ENCODE measurements around the gene TRAF4.
"Not testable (repeated sequence)": the region's sequence is repeated elsewhere in the genome, so short reads cannot be mapped to it uniquely, and the experiment has no call there.

Gene TRAF4

DNA sequence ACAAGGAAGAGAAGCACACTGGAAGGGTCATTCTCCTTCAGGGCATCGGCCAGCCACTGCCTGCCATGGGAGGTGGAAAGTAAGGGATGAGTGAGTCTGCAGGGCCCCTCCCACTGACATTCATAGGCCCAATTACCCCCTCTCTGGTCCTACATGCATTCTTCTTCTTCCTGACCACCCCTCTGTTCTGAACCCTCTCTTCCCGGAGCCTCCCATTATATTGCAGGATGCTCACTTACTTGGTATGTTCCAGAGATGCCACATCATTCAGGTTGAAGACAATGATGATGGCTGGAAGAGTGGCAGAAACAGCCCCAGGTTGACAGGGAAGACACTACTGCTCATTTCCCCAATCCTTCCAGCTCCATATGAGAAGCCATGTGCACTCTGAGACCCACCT lies 28.6 kb upstream of the TRAF4 start:
- DNase-seq = no peak

DNA sequence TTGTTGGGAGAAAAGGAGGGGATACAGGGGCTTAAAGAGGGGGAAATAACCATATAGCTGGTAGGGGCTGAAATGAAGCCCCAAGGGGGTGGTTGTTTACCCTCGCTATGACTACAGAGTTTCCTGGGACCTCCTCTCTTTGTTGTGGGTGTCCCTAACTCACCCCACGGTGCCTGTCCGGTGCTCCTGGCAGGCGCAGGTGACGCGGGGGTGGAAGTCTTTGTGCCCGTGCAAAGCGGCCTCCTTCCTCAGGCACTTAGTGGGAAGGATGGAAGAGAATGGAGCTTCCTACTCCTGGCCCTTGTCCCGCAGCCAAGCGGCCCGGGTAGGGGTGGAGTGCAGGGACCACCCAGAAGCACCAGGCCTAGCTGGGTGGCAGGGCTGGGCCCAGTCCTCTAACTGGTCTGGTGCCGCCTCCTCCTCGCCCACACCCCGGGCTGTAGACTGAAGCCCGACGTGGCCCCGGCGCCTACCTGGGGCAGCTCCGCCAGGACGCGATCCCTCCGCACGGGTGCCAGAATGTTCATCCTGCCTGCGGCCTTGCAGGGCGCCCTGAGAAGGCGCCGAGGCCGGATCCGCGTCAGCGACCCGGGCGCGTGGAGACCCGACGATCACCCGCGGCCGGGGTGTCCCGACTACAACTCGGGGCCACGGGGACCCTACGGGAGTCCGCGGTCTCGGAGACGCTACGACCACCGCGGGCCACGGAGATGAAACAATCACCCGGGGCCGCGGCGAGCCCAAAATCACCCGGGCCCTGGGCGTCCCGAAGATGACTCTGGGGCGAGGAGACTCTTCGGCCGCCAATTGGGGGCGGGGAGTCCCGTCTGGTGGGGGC lies 26.9 kb upstream of the TRAF4 start:
- peak; percentile 51 for DNase-seq

DNA sequence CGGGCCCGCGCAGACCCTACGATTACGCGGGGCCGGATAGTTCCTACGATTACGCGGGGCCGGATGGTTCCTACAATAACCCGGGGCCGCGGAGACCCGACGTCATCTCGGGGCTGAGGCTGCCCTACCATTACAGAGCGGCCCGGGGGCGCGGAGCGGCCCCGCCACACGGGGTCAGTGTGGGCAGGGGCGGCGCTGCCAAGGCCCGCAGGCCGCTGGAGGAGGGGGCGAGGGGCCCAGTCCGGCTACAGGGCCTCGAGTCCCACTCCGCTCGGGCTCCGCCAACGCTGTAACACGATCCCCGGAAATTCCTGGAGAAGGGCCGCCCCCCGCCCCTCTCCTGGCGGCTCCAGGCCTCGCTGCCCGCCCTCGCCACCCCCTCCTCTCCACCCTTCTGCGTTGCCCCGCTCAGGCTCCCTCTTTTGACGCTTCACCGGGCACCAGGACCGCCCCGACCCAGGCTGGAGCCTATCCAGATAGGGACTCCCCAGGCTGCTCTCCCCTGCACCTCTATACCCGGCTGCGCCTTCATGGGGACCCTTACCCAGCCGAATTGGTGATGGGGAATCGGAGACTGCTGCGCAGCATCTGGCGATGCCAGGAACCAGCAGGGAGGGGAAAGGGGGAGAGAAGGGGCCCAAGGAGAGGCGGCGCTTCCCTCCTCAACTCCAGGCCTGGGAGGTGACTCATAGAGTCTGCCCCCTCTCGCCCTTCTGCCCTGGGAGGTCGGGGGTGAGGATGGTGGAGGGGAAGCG lies 26.1 kb upstream of the TRAF4 start, which contains the start of gene RAB34:
RAB34 (minus strand) TSS at position 291 of the 755 bp plus-strand sequence. CDS start 602 bp downstream, outside the sequence.
- DNase-seq = peak; percentile 61

DNA sequence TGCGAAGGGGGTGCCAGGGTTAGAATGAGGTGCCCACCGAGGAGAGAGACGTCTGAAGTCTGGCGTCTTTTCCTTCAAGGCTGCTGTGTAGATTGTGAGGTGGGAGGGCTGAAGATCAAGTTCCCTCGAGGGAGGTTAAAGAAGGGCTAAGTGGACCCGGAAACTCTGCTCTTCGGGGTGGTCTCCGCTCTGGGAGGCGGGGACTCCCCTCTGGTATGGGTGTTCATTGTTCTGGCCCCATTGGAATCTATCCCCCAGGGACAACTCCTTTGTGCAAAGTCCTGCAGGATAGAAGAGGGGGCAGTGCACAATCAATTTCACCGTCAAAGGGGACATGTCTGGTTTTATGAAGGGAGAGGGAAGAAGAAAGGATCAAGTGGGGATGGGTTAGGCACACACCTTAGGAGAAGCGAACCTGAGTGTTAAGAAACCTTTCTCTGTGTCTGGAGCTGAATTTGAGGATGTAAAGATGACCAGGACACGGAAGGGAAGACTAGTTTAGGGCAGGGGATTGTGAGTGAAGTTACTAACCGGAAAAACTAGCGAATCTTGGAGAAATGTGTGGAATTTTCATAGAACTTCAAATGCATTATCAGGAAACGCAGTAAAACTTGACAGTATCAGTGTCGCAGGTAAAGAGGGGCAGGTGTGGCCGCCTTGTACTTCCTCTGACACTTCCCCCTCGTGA lies 25.3 kb upstream of the TRAF4 start:
- DNase-seq = no peak

DNA sequence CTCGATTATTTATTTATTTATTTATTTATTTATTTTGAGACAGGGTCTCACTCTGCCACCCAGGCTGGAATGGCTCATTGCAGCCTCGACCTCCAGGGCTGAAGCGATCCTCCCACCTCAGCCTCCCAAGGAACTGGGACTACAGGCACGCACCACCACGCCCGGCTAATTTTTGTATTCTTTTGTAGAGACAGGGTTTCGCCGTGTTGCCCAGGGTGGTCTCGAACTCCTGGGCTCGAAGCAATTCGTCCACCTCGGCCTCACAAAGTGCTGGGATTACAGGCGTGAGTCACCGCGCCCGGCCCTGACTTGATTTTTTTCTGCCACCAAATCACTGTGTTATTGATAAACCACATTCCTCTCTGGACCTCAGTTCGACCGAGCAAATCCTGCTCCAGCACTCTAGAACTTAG lies 24.8 kb upstream of the TRAF4 start:
- DNase-seq = no peak

DNA sequence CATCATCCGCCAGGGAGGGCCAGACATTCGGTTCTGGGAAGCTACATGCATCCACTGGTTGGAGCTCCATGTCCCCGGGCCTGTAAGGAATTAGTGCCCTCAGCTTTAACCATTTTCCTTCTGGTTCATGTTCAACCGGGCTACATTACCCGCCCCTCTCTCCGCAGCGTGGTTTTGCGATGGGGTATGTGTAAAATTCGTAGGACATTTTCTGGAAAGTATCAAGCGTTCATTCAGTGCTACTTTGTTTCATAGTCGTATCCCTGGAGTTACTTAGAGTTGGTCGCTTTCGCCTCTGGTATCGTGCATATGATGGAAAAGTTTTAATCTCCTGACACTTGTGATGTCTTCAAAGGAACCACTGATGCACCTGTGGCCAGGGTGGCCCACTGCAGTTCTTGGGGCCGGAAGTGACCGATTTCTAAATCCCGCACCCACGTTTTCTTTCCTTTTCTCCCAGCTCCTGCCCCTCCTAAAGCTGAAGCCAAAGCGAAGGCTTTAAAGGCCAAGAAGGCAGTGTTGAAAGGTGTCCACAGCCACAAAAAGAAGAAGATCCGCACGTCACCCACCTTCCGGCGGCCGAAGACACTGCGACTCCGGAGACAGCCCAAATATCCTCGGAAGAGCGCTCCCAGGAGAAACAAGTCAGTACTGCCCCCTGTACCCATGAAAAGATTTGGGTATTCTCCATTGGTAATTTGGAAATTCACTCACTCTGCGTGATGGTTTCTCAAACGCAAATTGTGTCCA lies 23.4 kb upstream of the TRAF4 start:
- DNase-seq = peak; percentile 62

DNA sequence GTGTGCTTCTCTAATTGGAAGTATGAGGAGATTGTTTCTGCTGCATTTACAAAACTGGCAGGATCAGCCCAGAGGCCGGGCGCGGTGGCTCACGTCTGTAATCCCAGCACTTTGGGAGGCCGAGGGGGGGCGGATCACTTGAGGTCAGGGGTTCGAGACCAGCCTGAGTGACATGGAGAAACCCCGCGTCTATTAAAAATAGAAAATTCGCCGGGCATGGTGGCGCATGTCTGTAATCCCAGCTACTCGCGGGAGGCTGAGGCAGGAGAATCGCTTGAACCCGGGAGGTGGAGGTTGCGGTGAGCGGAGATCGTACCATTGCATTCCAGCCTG lies 22.8 kb upstream of the TRAF4 start:
- peak; percentile 32 for DNase-seq

DNA sequence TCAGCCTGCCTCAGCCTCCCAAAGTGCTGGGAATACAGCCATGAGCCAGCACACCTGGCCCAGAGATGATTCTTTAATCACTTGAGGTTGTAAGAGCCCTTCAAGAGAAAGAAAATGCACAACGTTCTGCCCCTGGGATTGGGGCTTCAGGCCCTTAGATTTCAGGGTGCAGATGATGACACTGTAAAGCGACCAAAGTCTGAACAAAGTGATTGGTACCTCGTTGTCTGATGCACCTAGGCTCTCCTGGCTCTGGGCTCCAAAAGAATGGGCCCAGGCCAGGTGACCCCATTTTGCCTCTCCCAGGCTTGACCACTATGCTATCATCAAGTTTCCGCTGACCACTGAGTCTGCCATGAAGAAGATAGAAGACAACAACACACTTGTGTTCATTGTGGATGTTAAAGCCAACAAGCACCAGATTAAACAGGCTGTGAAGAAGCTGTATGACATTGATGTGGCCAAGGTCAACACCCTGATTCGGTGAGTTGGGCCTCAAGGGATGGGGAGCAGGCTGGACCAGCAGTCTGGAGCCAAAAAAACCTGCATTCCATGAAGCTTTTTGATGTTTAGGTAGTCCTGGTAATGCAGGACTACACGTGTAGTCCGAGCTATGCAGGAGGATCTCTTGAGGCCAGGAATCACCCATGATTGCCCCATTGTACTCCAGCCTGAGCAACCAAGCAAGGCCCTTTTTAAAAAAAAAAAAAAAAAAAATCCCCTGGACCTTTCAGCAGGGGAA lies 21.2 kb upstream of the TRAF4 start:
- no peak for DNase-seq

DNA sequence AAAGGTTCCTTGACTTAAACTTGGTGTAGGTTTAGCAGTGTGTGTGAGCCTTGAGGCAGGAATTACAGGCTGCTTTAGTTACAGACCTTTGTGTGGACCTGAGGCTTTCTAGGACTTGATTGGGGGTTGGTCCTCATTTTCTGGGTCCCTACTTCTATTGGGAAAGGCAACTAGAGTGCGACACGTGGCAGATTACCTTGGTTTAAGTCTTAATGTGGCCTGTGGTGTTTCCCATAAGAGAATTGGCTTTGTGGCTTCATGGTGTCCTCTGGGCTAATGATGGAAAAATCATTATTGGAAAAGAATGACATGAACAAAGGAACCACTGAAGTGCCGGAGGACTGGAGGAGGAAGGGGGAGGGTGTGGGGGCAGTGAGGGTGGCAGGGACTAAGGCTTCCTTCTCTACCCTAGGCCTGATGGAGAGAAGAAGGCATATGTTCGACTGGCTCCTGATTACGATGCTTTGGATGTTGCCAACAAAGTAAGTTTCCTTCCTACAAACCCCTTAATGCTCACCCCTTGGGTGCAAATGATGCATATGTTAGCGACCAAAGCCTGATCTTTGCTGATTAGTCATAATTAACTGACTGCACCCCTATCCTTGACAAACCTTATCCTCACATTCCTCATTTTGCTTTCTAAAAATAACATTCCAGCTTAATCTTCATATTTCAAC lies 20.5 kb upstream of the TRAF4 start:
- DNase-seq = no peak

DNA sequence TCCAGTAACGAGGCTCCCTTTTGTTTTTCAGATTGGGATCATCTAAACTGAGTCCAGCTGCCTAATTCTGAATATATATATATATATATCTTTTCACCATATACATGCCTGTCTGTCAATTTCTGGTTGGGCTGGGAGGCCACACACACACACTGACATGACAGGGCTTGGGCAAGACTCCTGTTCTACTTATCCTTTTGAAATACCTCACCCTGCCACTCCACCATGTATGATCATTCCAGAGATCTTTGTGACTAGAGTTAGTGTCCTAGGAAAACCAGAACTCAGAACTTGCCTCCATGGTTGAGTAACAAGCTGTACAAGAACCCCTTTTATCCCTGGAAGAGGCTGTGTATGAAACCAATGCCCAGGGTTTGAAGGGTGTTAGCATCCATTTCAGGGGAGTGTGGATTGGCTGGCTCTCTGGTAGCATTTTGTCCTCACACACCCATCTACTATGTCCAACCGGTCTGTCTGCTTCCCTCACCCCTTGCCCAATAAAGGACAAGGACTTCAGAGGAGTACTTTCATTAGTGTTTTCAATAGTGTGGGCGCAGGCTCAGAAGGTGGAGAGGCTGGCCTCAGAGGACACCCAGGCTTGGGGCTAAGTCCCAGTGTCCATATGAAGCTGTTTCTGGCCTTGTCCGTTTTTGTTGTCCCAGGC lies 19.8 kb upstream of the TRAF4 start:
- DNase-seq = not testable (repeated sequence)

DNA sequence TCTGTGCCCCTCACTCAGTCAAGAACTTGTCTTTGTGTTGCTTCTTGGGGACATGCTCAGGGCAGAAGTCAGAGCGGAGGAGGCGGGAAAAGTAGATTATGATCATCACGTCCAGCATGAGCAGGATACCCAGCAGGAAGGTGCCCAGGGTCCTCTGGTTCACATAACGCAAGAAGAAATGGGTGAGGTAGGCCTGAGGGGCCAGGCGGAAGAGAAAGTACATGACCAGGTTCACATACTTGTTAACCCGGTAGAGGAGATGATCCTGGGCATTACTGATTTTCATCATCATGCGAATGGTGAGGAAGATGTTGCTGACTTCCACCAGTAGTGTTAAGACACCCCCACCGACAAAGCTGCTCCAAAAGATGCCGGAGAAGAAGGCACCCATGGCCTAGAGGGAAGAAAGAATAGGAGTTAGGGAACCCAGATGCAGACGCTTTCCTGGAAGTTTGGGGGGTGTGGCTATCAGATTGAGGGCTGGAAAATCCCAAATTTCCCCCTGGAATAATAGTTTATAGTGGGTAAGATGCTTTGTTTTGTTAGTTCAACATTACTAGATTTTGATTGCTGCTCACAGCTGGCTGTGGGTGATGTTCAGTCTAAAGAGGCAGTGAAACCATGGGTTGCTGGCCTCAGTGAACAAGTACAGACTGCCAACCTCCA lies 19.2 kb upstream of the TRAF4 start:
- peak; percentile 42 for DNase-seq

DNA sequence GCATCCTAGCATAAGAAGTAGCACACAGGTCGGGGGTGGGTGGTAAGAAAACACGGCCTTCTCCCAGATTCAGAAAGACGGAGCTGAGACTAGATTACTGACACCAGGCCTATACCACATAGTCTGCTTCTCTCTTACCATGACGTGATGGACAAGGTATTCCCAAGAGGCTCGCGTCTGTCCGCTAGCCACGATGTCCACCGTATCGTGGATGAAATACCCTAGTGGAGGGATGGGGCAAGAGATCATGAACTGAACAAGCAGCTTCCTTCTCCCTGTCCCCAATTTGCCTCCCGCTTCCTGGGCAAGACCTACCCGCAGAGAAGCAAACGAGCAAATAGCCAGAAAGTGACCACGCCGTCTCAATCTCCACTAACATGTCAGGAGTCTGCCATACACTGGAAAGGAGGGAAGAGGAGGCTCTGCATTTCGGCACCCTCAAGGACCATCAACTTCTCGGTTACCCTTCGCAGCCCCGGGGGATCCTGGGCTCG lies 18.6 kb upstream of the TRAF4 start:
- peak; percentile 56 for DNase-seq

DNA sequence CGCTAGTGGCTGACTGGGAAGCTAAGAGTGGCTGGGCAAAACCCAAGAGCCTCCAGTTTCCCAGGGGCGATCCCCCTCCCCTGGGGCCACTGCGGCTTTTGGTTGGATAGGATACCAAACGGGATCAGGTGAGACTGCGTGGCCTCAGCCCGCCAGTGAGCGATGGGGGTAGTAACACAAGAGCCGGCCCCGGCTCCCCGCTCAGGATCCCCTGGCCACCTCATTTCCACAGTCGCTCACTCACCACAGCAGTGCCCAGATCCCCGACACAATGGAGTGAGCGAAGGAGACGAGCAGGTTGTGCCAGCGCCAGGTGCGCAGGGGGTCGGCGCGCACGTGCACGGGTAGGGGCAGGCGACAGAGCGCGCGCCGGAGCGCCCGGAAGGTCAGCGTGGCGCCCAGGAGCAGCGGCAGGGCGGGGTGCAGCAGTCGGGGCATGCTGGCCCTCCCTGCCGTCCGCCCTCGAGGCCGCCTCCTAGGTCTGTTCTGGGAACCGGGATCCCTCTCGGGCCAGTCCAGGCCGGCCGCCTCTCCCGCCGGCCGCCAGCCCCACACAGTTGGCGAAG lies 18.1 kb upstream of the TRAF4 start:
- DNase-seq = peak; percentile 77

DNA sequence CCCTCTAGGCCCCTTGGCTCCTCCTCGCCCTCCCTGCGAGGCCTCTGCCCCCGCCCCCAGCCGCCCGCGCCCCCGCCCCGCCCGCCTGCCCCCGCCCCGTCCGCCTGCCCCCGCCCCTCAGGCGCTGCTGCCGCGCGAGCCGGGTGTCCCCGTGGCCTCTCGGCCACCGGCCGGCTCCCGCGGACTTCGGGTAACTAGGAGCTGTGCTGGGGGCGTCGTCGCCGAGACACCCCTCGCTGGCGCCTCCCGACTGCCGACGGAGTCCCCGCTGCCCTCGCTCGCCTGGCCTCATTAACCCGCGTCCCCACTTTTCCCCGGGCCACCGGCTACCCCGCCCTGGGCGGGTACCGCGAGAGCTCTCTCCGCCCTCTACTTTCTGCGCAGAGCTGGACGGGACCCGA lies 17.6 kb upstream of the TRAF4 start, which contains the start of gene TLCD1:
TLCD1 (minus strand) TSS at position 8 of the 401 bp plus-strand sequence. CDS start 136 bp downstream, outside the sequence.
- DNase-seq = peak; percentile 87

DNA sequence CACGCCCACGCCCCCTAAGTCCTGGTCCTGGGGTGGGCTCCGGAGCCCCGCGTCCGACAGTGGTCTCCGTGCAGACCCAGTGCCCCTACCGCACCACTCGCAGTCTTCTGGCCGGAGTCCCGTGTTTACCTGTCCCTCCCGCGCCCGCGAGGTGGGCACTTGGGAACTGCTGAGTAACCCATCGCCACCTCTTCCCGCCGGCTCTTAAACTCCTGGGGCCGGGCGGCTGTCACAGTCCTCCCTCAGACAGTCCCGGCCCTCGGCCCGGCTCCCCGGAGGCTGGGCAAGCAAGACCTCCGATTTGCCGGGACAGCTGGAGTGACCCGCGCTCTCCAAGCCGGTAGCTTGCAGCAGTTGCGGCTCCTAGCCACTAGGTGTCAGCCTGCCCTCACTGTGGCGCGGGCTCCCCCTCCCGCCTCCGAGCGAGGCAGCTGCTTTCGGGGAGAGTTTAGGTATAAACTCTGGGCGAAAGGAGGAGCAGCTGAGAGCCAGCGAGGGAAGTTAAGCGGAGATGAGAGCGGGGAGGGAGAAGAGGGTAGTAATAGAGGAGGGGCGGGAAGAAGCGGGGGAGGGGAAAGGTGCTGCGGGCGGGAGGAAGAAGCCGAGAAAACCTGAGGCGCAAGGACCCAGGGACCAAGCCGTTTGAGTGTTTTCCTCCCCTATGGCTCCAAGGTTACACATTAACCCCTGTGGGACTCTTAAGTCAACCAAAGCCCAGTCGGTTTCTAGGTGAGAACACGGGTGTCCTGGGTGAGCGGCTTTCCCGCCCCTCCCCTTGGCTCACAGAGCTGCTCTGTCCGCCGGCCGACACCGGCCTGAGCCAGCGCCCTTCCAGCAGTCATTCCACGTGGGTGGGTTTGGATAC lies 17.0 kb upstream of the TRAF4 start:
- peak; percentile 96 for DNase-seq

DNA sequence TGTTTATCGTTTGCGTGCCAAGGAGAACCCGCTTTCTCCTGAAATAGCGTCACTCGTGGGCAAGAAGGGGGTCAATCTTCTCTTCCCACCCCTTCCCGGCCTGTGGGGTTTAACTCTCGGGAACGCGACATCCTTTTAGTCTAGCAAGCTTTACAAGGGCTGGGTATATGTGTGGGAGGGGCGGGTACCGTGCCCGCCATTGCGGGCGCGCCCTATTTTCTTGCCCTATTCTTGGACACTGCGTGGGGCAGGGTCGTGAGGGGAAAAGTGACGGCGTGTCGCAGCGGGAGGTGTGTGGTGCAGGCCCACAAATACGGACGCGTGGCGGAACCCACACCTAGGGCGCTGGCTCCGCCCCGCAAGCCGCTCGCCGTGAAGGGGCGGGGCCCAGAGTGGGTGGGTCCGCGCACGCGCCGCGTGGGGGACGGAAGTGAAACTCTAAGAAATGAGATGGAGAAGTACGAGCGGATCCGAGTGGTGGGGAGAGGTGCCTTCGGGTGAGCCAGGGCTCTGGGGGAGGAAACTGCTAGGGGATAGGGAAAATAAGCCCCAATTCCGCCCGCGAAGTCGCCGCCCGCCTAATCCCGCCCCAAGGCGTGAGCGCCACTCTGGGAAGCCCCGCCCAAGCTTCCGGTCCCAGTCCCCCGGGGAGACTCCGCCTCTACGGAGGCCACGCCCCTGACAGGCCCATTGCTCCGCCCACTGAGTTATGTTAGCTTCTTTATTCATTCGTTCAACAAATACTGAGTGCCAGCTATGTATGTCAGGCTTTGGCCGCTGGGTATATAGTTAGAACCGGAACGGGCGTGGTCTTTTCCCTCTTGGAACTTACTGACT lies 15.2 kb upstream of the TRAF4 start, which contains the start of gene NEK8:
NEK8 (plus strand) TSS at position 425 of the 837 bp plus-strand sequence; CDS start at position 451, 26 bp downstream.
- DNase-seq = peak; percentile 99

DNA sequence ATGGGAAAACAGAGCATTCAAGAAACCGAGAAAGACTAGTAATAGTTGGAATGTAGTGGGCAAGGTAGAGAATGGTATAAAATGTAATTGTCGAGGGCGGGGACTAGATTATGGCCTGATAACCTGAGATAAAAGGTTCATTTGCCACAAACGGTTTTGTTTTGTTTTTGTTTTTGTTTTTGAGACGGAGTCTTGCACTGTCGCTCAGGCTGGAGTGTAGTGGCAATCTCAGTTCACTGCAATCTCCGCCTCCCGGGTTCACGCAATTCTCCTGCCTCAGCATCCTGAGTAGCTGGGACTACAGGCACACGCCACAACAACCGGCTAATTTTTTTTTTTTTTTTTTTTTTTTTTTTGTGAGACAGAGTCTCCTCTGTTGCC lies 13.9 kb upstream of the TRAF4 start:
- DNase-seq = no peak

DNA sequence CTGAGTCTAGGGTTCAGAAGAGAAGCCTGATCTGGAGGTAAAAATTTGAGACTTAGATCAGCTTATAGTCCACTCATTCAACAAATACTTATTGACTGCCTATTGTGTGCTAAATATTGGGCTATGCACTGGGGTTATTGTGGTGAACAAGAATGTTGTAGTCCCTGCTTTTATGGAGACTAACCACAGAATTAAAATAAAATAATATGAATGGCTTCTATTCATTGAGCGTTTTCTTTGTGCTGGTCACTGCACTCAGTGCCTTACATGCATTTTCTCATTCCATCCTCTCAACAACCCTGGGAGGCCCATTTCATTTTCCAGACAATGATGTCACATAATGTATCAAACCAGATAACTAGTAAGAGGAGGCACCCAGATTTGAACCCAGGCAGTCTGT lies 10.5 kb upstream of the TRAF4 start:
- no peak for DNase-seq
